SIG-M5 treated with dmso at 0.1 percent for 504 hours (cell line): Measurements from ENCODE around the gene KCTD19.

ENCODE experiments used
- DNase-seq: peaks from one replicate; lab custom pipeline; 2025; ENCODE audit not compliant: unreplicated experiment; lab: John Stamatoyannopoulos, UW

The KCTD19 gene

DNA sequence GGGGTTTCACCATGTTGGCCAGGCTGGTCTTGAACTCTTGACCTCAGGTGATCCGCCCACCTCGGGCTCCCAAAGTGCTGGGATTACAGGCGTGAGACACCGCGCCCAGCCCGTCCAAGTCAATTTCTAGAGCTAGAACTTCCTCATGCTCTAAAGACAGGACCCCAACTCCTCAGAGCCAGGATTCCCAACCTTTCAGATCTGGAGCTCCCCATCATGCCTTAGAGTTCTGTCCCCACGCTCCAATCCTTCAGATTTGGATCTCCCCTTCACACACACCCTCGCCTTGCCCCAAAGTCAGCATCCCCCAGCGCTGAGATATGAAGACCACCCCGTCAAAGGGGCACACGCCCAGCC, 448 bp downstream of the KCTD19 start:
- no peak for DNase-seq

DNA sequence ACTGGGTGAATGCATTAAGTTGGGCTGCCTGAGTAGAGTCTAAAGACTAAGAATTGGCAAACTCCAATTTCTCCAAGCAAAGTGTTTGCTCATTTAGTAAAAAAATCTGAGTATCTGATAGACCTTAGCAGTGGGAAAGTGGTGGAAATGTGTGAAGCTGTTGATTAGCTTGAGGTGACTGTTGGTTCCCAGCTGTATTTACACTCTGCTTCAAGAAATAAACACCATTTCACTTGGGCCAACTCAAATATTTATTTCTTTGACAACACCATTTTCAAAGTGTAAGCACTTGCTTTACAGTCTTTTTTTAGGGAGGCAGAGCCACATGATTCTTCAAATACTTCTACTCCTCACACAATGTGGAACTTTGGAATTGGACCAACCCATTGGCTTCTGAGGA, 8.7 kb downstream of the KCTD19 start:
- DNase-seq: no peak

DNA sequence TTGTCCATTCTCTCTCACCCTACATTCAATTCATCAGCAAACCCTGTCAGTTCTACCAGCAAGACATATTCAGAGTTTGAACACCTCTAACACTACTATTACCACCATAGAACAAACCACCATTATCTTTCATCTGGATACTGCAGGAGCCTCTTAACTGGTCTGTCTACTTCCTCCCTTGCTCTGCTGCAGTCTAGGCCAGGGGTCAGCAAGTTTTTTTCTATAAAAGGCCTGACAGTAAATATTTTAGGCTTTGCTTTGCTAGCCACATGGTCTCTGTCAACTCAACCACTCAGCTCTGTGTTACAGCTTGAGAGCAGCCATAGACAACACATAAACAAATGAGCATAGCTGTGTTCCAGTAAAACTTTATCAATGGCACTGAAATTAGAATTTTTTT, 13.8 kb downstream of the KCTD19 start:
- peak; percentile 29 for DNase-seq

DNA sequence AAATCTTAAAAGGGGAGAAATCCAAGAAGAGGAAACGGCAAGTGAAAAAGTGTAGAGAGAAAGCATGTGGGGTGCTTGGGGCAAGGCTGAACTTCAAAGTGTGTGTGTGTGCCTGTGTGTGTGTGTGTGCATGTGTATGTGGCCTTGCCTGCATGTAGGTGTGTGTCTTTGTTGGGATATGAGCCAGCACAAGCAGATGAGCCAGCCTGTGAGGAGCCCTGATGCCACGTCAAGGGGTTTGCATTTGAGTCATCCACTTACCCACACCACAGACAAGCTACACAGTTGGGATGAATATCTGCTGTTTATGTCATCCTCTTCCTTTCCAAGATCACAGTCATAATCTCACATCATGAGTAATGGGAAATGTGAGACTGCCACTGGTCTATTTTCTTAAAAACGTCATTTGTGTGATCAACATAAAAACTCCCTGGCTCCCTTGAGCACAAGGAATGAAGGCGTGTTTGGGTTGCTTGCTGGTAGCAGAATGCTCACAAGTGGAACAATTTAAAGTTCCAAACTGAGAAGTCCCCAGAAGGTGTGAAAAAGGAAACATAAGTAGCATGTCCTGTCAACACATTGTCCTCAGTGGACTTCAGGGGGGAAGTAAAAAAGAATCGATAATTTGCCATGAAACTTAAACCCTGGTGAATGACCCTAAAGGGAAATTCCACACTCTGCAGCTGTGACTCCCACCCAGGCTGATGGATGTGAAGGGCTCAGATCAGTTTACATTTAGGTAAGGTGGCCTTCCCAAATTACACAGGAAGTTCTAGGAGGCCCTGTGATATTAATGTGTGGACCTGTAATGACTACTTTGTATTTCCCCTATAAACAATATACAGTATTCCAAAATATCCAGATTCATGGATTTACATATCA, 14.7 kb downstream of the KCTD19 start:
- DNase-seq: no peak

DNA sequence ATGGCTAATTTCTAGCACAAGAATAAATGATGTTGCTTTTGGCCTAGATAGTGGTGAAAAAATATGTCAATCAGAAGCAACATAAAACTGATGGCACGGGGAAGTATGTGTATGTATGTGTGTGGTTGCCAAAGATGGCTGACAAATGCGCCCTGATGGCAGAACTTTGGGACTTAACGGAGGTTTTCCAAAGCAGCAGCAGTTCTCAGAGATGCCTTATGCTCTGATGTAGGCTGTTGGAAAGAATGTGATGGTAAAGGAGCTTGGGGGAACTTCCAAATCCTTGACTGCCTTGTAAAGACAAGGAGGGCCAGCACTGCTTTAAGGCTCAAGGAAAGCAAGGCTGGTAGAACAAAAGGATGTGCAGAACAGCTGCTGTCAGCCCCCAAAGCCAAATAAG, 16.0 kb downstream of the KCTD19 start:
- no peak for DNase-seq

DNA sequence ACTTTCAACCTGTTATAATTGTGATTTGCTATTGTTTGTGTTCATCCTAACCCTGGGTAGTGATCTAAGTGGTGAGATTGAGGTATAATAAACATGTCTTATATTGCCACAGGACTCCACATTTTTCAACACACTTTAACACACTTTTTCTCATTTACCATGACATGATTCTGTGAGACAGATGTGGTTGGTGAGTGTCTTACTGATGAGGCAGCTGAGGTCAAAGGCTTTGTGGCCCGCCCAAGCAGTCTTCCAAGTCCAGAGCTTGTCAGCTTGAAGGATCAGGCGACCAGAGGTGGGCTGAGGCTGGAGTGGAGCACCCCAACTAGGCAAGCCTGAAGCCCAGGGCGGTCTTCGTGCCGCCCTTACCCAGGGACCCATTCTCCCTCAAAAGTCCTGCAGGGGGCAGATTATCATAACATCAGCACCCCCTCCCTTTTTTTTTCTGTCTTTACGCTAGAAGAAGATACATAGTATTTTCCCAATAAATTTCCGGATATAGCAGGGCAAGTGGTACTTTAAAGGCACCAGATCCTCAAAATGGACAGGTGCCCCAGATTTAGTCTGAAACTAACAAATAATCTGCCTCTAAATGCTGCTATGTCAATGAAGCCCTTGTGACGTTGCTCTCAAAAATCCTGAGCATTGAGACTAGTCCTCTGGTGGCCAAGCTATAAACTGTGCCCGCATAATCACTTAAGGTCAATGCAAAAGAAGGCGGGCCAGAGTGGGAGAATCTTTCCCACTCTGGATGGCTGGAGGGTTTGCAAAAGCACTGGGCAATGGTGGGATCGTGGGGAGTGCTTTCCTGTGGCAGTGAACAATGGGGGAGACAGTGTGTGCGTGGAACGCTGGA, 21.1 kb downstream of the KCTD19 start:
- DNase-seq: no peak

DNA sequence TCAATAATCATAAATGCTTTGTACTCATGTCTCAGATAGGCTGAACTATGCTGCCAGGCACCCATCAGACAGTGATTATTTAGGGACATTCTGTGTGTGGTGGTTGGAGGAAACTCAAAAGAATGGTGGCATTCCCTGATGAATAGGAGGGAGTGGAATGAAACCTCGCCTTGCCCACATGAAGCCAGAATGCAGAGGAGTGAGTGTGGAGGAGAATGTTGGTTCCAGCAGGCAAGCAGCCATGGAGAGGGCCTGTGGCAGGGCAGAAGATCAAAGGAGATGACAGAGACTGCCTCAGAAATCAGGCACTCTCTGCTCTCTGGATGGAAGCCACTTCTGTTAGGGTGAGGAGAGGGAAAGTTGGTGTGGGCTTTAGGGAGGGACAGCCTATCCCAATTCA, 22.5 kb downstream of the KCTD19 start:
- no peak for DNase-seq

DNA sequence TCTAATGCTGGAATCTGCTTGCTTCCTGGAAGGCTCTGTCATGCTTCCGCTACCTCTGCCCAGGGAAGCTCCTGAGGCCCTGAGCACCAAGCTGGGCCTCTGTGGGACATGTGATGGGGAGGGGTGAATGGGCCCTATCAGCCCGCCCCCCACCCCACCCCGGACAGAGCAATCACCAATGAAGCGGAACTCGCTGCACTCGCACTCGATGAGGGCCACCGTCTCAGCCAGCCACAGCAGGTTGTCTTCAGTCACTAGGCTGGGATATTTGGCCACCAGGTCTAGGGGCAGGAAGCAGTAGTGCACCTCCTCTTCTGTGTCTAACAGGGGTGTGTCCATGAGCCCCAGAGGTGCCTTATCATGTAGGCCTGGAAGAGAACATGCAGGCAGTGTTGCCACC, 23.6 kb downstream of the KCTD19 start:
- DNase-seq: no peak

DNA sequence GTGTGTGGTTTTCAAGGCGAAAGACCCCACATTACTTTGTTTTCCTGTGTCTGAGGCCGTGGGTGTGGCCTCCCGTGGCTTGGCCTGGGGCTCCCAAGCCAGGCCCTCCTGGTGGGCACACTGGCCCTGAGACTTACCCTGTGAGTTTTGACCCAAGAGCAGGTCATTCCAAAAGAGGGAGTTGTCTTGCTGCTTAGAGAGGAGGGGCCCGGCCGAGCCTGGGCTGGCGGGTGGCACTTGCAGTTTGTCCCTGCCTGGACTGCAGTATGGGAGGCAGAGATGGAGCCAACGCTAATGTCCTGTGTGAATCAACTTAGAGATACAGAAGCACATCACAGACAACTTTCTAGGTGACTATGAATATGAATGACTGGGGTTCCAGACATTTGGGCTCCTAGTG, 24.5 kb downstream of the KCTD19 start:
- no peak for DNase-seq

DNA sequence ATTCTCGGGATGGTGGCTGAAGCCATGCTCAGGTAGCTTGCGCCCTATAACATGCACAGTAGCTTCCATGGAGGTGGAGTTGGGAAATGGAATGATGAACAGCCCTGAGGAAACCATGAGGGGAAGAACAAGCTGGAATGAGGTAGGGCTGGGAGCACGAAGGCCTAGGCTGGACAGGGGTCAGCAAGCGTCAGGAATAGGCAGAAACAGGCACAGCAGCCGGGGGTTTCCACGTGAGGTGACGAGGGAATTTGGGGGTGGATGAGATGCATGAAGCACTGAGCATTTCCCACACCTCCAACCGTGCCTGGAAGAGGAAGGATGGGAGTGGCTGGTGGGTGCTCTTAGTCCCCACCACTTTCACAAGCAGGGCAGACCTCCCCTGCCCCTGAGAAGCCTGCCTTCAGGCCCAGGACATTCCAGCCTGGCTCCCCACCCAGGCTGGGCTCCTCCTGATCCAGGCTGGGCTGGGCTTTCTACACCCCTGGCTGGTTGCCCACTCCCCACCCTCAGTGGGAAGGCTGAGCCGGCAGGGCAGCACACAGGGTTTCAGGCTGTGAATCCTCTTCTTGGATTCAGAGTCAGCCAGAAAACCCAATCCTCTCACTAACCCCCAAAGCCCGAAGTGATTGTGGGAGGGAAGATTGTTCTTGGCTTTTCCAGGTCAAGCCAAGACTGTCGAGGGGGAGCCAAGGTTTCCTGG, 25.3 kb downstream of the KCTD19 start:
- no peak for DNase-seq

DNA sequence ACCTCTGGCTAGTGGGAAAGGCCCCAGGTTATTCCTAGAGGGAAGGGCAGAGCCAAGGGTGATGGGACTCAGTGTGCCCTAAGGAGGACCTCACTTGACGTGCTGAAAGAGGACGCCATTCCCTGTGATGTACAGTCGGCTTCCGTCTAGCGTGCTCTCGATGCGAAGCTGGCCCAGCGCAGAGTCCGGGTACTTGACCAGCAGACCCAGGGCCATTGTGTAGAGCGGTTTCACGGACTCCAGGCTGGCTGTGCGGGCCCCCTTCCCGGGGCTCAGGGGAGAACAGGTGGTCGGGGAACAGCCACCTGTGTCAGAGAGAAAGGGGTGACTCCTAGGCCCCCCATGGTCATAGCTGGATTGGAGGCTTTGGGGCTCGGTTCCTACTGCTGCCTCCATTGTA, 27.3 kb downstream of the KCTD19 start:
- no peak for DNase-seq

DNA sequence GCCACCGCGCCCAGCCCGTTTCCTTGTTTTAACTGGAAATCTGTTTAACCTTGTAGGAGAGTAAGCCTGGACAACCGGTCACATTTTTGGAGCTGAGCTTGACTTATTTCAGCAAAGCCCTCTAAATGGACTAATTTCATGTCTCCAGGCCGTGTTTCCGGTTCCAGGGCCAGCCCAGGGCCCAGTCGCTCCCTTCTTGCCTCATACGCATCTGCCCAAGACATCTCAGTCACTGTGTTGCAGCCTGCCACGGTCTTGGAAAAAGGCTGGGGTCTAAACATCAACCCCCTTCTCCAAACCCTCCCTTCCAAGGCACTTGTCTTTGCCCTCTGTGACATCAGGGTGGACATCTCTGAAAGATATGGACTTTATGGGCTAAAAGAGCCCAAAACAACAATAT, 28.3 kb downstream of the KCTD19 start:
- no peak for DNase-seq

DNA sequence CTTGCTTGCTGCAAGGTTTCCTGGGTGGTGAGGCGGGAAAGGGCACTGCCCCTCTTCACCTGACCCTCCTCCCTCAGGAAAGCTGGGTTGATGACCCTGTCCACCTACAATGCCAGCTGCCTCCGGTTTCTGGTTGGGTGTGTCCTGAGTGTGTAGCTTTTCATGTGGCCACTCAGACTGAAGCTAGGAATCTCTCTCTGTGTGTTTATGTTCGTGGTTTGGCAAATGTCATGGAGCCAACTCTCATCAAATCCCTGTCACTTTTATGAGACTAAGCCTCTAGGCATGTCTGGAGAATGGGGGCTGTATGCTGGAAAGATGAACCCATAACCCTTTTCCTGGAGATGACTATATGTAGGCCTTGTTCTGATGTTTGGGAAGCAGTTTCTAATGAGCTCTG, 30.1 kb downstream of the KCTD19 start:
- no peak for DNase-seq

DNA sequence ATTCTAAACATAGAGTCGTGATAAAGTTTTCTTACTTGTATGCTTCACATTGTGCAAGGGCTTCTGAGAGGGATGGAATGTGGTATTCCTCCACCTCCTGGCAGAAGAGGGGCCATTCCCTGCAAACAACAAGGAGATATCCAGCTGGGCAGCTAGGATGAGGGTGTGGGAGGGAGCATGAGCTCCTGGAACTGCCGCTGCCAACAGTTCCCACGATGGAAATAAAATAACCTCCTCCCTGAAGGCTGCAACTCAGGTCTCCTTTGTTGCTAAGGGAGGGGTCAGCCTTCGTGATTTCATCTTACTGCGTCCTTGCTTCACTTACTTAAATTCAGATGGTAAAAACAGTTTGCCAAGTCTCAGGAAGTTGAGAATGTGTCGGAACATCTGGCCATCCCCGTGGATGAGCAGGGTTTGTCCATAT, 31.6 kb downstream of the KCTD19 start:
- DNase-seq: no peak

DNA sequence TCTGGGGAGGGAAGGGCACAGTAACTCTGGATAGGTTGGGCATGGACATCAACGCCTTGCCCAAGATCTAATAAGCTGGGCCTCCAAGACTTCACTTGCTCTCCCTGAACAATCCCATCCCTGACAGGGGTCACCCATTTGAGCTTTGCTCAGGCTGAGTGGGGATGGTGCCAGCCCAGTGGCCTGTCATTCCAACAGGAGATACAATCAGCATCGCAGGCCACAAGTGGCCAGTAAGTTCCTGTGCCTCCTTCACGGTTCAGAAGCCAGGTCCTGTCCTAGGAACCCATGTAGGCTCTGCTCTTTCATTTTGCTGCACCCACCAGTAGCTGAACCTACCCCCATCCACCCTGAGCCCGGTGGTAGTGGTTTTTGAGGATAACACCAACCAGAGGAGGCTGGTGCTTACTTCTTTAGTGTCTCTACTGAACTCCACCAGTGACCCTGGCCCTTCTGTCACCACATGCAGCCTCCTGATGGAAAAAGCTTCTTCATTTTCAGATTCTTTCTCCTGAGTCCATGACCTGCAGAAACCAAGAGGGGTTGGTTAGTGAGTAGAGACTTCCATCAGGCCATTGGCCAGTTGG, 32.3 kb downstream of the KCTD19 start:
- DNase-seq: no peak

DNA sequence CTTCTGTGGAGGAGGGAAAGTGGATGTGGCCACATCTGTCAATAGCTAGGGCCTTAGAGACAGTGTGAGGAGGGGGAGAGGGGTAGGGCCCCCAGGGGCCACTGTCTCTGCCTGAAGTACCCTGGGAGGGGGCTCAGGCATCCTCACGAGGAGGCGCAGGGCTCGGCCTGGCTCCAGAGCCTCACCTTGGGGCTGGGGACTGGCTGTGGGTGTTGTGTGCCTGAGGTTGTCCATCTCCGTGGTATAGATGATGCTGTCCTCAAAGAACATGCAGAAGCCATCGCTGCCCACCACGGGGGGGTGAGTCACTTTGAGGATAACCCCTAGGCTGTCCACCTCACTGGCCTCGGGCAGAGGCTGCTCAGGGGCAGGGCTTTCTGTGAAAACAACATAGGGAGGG, 35.1 kb downstream of the KCTD19 start:
- no peak for DNase-seq

DNA sequence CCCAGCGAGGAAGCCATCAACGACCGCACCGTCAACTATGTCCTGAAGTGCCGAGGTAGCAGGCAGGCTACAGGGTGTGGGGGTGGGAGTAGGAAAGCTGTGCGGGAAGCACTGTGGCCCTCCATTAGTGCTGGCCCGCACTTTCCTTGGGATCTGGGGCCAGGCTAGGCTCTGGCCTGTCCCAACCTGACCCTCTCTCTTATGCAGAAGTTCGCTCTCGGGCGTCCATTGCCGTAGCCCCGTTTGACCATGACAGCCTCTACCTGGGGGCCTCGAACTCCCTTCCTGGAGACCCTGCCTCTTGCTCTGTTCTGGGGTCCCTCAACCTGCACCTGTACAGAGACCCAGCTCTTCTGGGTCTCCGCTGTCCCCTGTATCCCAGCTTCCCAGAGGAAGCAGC, 38.6 kb downstream of the KCTD19 start:
- no peak for DNase-seq

DNA sequence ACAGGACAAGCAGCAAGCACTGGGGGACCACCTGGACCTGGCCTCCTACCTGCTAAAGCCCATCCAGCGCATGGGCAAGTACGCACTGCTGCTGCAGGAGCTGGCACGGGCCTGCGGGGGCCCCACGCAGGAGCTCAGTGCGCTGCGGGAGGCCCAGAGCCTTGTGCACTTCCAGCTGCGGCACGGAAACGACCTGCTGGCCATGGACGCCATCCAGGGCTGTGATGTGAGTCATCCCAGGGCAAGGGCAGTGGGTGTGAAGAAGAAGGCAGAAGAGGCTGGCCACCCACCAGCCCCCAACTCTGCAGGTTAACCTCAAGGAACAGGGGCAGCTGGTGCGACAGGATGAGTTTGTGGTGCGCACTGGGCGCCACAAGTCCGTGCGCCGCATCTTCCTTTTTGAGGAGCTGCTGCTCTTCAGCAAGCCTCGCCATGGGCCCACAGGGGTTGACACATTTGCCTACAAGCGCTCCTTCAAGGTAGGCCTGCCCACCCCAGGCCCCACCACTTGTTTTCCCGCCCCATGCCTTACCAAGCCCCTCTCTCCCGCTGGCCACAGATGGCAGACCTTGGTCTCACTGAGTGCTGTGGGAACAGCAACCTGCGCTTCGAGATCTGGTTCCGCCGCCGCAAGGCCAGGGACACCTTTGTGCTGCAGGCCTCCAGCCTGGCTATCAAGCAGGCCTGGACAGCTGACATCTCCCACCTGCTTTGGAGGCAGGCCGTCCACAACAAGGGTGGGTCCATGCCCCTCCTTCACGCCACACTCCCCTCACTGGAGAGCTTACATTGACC, 39.9 kb downstream of the KCTD19 start:
- no peak for DNase-seq

DNA sequence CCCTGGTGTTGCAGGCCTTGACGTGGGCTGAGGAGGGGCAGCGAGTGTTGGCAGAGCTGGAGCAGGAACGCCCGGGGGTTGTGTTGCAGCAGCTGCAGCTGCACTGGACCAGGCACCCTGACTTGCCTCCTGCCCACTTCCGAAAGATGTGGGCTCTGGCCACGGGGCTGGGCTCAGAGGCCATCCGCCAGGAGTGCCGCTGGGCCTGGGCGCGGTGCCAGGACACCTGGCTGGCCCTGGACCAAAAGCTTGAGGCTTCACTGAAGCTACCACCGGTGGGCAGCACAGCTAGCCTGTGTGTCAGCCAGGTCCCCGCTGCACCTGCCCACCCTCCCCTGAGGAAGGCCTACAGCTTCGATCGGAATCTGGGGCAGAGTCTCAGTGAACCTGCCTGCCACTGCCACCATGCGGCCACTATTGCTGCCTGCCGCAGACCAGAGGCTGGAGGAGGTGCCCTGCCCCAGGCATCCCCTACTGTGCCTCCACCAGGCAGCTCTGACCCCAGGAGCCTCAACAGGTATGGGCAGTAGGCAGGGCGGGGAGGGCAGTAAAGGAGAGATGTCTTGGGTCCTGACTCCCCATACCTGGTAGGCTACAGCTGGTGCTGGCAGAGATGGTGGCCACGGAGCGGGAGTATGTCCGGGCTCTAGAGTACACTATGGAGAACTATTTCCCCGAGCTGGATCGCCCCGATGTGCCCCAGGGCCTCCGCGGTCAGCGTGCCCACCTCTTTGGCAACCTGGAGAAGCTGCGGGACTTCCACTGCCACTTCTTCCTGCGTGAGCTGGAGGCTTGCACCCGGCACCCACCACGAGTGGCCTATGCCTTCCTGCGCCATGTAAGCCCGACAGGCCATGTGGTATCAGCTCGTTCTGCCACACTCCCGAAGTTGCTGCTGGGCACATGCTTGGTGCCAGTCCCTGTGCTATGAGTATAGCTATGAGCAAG, 41.6 kb downstream of the KCTD19 start:
- DNase-seq: no peak
